ENCODE measurements around the gene SLC39A7. TPM values are rescaled to one million over a fixed set of nuclear protein-coding genes. Genes with fewer than 3 reads are reported as not detected.

SLC39A7 gene
- total and polyA plus RNA-seq, 8 donors = 9.3 to 119 (median 61.2) TPM

DNA sequence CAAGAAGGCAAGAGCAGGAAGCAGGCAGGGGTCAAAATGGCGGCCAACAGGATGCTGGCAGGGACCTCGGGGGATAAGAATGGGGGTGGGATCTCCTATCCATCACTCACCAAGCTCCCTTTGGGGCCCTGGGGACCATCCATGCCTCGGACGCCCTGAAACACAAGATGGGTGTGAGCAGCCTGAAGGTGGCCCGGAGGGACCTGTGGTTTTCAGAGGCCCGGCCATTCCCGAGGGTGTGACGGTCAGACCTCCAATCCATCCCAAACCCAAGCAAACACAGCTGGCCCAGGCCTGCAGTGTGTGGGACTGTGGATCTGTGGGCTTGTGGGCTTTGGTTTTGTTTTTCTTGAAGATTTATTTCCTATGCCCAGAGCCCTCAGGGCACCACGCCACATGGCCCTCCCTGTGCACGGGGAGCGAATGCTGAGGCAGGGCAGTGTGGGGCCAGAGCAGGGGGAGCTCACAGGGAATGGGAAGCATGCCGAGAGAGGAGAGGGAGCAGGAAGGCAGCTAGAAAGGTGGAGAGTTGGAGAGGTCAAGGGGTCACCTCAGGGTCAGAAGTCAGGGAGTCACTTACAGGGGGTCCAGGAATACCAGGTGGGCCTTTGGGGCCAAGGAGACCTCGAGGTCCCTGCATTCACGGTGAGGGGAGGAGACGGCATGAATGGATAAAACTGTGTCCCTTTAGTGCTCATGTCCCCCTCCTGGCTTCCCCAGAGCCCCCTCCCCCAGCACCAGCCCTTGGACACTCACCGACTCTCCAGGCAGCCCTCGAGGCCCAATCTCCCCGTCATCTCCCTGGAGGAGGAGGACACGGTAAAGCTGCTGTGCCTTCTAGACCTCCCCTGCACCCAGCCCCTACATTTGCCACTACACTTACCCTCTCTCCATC, 22.9 kb upstream of the SLC39A7 start:
- H3K27me3 ChIP-seq = peaks cover 0 to 12% (median 1%) of the 10 kb centered on the region in 3 donors
- intact Hi-C loops (cut with DNase I; ENCODE audit: low total_unique reads) = no loop called here
- no peak overlapping the region for H3K27ac ChIP-seq
- TF ChIP-seq POLR2A (IDR thresholded peaks at IDR 0.05) = no peak
- no peak for TF ChIP-seq EP300 (IDR thresholded peaks at IDR 0.05)
- no peak overlapping the region for H3K4me3 ChIP-seq
- WGBS, 5 donors = 83 to 87% (median 85%) methylated on average over 19 of the region's 19 CpGs
- no peaks in the 10 kb centered on the region for H3K9me3 ChIP-seq
- no peak for DNase-seq
- H3K4me1 ChIP-seq = no peaks in the 10 kb centered on the region
- H3K36me3 ChIP-seq = no peaks in the 10 kb centered on the region

GRCh38 chr6:33178755-33179475, 21.8 kb upstream of the SLC39A7 start:
- H3K27ac ChIP-seq = no peak overlapping the region
- peaks cover 0 to 7% (median 0%) of the 10 kb centered on the region in 3 donors for H3K27me3 ChIP-seq
- no peak overlapping the region for H3K4me3 ChIP-seq
- no peaks in the 10 kb centered on the region for H3K9me3 ChIP-seq
- DNase-seq = no peak
- no peaks in the 10 kb centered on the region for H3K4me1 ChIP-seq
- H3K36me3 ChIP-seq = no peaks in the 10 kb centered on the region
- intact Hi-C loops (cut with DNase I; ENCODE audit: low total_unique reads) = no loop called here
- 71 to 88% (median 86%) methylated on average over 6 to 10 of the region's 10 CpGs for WGBS, 5 donors
- TF ChIP-seq POLR2A (IDR thresholded peaks at IDR 0.05) (no peak), POLR2AphosphoS5 (IDR thresholded peaks at IDR 0.05) (no peak), CTCF (IDR thresholded peaks at IDR 0.05) (no peak), EP300 (IDR thresholded peaks at IDR 0.05) (no peak)

DNA sequence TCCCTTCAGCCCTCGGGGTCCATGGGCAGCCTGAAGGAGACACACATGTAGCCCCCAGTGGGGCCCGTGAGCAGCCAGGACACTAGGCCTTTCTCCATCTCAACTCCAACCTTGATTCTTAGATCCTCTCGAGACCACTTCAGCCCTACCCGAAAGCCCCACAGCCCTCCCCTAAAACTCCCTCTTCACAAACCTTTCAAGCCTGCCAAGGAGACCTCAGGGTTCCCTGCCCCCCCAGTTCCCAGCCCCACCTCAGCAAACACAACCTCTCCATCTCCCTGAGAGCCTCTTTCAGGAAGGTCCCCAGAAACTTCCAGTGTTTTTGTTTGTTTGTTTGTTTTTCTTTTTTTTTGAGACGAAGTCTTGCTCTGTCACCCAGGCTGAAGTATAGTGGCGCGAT, 19.5 kb upstream of the SLC39A7 start:
- no peaks in the 10 kb centered on the region for H3K36me3 ChIP-seq
- peaks cover 0 to 9% (median 0%) of the 10 kb centered on the region in 3 donors for H3K27me3 ChIP-seq
- no peak overlapping the region for H3K4me3 ChIP-seq
- no peak for DNase-seq
- 77 to 91% (median 86%) methylated on average over 6 to 7 of the region's 7 CpGs for WGBS, 5 donors
- TF ChIP-seq CTCF (IDR thresholded peaks at IDR 0.05) = no peak
- no peak for TF ChIP-seq POLR2A (IDR thresholded peaks at IDR 0.05)
- no peak for TF ChIP-seq POLR2AphosphoS5 (IDR thresholded peaks at IDR 0.05)
- no peak for TF ChIP-seq EP300 (IDR thresholded peaks at IDR 0.05)
- intact Hi-C loops (cut with DNase I; ENCODE audit: low total_unique reads) = no loop called here
- no peaks in the 10 kb centered on the region for H3K4me1 ChIP-seq
- no peaks in the 10 kb centered on the region for H3K9me3 ChIP-seq
- no peak overlapping the region for H3K27ac ChIP-seq

DNA sequence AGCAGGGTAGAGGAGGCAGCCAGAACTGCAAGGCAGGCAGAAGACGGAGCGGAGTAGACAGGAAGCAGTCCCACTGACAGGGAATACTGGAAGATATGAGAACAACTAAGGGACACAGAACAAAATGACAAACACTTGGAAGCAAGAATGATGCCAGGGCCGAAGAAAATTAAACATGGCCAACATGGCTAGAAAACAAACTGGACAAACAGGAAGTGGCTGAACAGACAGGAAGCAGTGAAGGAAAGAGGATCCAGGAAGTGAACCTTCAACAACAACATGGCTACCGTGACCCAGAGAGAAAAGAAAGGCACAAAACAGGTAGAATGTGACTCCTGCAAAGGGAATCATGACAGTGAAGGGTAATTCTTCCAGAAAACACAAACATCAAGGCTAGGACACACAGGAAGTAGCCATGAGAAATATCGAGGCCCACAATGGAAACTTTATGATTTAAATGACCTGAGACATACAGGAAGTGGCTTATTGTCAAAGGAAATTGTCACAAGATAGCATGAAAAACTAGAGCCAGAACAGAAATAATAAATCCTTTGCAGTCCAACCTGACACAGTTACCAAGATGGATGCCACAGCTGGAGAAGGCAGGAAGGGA, 17.5 kb upstream of the SLC39A7 start:
- TF ChIP-seq POLR2AphosphoS5 (IDR thresholded peaks at IDR 0.05) (no peak), POLR2A (IDR thresholded peaks at IDR 0.05) (no peak), EP300 (IDR thresholded peaks at IDR 0.05) (no peak)
- H3K36me3 ChIP-seq = no peaks in the 10 kb centered on the region
- H3K9me3 ChIP-seq = no peaks in the 10 kb centered on the region
- intact Hi-C loops (cut with DNase I; ENCODE audit: low total_unique reads) = no loop called here
- no peaks in the 10 kb centered on the region for H3K4me1 ChIP-seq
- H3K4me3 ChIP-seq = no peak overlapping the region
- WGBS, 5 donors = 73 to 82% (median 79%) methylated on average over 5 of the region's 5 CpGs
- peaks cover 0 to 9% (median 0%) of the 10 kb centered on the region in 3 donors for H3K27me3 ChIP-seq
- no peak overlapping the region for H3K27ac ChIP-seq
- no peak for DNase-seq

DNA sequence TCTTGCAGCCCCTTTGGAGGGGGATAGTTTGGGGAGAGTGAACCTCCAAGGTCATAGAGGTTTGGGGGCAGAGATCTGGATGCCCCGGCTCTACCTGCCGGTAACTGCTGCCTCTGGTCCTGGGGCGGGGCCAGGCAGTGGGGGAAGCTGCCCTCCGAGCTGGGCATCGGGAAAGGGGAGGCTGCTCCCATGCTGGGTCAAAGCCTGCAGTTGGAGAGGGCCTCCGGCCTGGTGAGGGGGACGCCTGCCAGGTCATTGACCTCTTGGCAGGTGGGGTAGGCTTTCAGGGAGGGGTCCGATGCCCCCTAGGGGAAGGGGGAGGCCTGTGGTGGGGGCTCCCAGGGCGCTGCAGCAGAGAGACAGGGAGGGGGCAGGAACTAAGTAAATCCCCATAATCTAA, 15.5 kb upstream of the SLC39A7 start:
- H3K4me1 ChIP-seq = no peaks in the 10 kb centered on the region
- no peaks in the 10 kb centered on the region for H3K9me3 ChIP-seq
- intact Hi-C loops (cut with DNase I; ENCODE audit: low total_unique reads) = no loop called here
- no peak for DNase-seq
- H3K4me3 ChIP-seq = no peak overlapping the region
- no peaks in the 10 kb centered on the region for H3K36me3 ChIP-seq
- no peak overlapping the region for H3K27ac ChIP-seq
- H3K27me3 ChIP-seq = peaks cover 0 to 16% (median 0%) of the 10 kb centered on the region in 3 donors
- TF ChIP-seq CTCF (IDR thresholded peaks at IDR 0.05) (no peak), POLR2AphosphoS5 (IDR thresholded peaks at IDR 0.05) (no peak), EP300 (IDR thresholded peaks at IDR 0.05) (no peak), POLR2A (IDR thresholded peaks at IDR 0.05) (no peak)
- 66 to 81% (median 78%) methylated on average over 9 of the region's 9 CpGs for WGBS, 5 donors

Data from stomach (tissue), 9 donors.